Prostate gland (tissue), 2 donors: ENCODE data around the gene LPCAT3. TPM values are rescaled to one million over a fixed set of nuclear protein-coding genes. Genes with fewer than 3 reads are reported as not detected.

Source experiments
- DNase-seq: peaks from one replicate; pipeline ENCODE4 v3.0.0-alpha.2; 2019; ENCODE audit warnings: low spot score
- H3K27ac ChIP-seq, 2 donors: fragments of 200-600 bp; sonication (generic); 2 replicates each; pipeline ENCODE4 v1.5.1; 2017 to 2019
- H3K27me3 ChIP-seq: fragments of 200-600 bp; sonication (generic); replicated peaks from 2 replicates; pipeline ENCODE4 v1.5.1; 2019; ENCODE audit not compliant: insufficient read depth
- H3K36me3 ChIP-seq, 2 donors: fragments of 200-600 bp; sonication (generic); 1 replicate in 1 of 2; 2 replicates in 1 of 2; pipeline versions ENCODE4 v1.5.1 to v1.8.1; 2017 to 2019
- H3K4me1 ChIP-seq: fragments of 200-600 bp; sonication (generic); replicated peaks from 2 replicates; pipeline ENCODE4 v1.5.1; 2019
- H3K4me3 ChIP-seq, 2 donors: fragments of 200-600 bp; sonication (generic); 2 replicates each; pipeline ENCODE4 v1.5.1; 2017 to 2019
- H3K9me3 ChIP-seq: fragments of 200-600 bp; sonication (generic); 2 replicates; pipeline ENCODE4 v1.5.1; 2017
- POLR2A ChIP-seq: fragments of 450-650 bp; IDR thresholded peaks from one replicate; pipeline ENCODE4 v1.6.1; 2016; ENCODE audit warnings: antibody characterized with exemption, mild to moderate bottlenecking
- POLR2AphosphoS5 ChIP-seq: sonication (generic); formaldehyde crosslinking; IDR thresholded peaks from one replicate; pipeline ENCODE4 v1.6.1; 2017; ENCODE audit warnings: antibody characterized with exemption
- WGBS: methylation state at CpG from one replicate; pipeline ENCODE4 v1.1.5; 2018; 5-methylcytosine and 5-hydroxymethylcytosine counted together
- intact Hi-C: fragments of 100-400 bp; cut with DNase I; formaldehyde crosslinking; loops from one replicate; pipeline ENCODE4 v1.14.2; 2022
- total RNA-seq, 2 donors: library from RNA; depleted of rRNA; stranded (reverse); fragments of >200 nt; gene quantifications; one replicate each; pipeline ENCODE4 v1.1.0, GENCODE V29; 2016
- TF ChIP-seq, protein P1 (sequence below), 4 experiments: fragments of 200-600 bp in 2 of 4; fragments of 450-650 bp in 2 of 4; sonication (generic) in 2 of 4; IDR thresholded peaks; 1 replicate in 3 of 4; 2 replicates in 1 of 4; pipeline ENCODE4 v1.5.1; 2016 to 2019; ENCODE audit warnings: antibody characterized with exemption in 4 of 4, mild to moderate bottlenecking in 2 of 4, moderate library complexity in 2 of 4

The LPCAT3 gene
- total RNA-seq, 2 donors from 2014 or later = 59.9 to 86.9 TPM

DNA sequence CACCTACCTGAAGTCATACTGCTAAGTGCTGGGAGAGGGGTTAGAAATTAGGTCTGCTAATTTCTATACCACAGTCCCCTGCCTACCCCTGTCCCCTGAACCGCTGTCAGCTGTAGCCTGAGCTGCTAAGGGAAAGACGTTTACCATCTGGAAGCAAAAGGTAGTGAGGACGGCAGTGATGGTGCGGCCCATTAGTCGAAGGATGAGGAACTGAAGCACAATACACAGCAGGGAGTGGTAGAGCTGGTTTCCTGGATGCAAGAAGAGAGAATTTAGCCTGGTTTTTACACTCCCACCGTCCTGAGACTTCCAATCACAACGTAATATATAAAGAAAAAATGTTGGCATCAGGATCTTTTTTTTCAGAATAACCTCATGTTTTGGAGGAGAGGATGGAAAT is 35.7 kb downstream of the LPCAT3 start:
- Histone ChIP-seq H3K27me3 (no peaks in the 10 kb centered on the region), H3K36me3 (peaks cover 8 to 12% of the 10 kb centered on the region in 2 donors), H3K4me1 (peaks cover 6% of the 10 kb centered on the region), H3K9me3 (no peaks in the 10 kb centered on the region), H3K4me3 (no peak overlapping the region), H3K27ac (no peak overlapping the region)
- TF ChIP-seq POLR2A (no peak), POLR2AphosphoS5 (no peak)
- TF ChIP-seq, protein P1, sequence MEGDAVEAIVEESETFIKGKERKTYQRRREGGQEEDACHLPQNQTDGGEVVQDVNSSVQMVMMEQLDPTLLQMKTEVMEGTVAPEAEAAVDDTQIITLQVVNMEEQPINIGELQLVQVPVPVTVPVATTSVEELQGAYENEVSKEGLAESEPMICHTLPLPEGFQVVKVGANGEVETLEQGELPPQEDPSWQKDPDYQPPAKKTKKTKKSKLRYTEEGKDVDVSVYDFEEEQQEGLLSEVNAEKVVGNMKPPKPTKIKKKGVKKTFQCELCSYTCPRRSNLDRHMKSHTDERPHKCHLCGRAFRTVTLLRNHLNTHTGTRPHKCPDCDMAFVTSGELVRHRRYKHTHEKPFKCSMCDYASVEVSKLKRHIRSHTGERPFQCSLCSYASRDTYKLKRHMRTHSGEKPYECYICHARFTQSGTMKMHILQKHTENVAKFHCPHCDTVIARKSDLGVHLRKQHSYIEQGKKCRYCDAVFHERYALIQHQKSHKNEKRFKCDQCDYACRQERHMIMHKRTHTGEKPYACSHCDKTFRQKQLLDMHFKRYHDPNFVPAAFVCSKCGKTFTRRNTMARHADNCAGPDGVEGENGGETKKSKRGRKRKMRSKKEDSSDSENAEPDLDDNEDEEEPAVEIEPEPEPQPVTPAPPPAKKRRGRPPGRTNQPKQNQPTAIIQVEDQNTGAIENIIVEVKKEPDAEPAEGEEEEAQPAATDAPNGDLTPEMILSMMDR (IDR thresholded peaks at IDR 0.05) = no peak
- DNase-seq = no peak
- 86% methylated on average over 7 of the region's 7 CpGs for WGBS
- intact Hi-C loops = no loop called here

DNA sequence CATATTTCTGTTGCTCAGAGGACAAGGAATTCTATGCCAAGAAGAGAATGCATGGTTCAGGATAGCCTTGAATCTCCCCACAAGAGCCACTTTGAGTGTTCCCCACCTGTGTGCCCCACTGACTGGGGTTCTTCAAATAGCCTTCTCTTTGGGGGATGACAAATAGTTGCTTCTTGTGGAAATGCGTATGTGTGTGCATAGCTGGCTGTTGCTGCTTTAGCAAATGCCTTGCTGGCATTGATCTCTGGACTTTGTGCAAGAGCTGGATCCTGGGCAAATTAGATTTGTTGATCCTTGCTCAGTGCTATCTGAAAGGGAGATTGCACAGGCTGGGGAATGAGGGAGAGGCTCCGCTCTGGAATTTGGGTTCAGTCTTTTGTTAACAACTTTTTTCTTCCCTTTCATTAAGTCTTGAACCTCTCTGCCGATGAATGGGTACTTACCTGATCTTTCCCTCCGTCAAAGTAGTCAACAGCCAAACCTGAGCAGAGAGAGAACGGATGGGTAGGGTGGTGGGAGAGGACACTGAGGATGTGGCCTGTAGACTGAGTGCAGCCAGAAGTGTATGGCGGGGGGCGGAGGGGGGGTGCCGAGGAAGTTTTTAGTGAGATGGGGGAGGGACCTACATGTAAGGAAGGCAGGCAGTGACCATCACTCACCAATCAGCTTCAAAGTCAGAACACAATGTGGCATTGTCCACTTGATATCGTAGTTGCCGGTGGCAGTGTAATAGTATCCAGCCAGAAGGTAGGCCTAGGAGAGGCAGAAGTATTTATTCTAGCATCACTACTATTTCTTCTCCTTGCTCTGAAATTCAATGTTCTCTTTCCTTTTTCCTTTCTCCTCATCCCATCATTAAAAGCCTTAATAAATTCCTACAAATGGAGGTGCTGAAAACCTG is 36.9 kb downstream of the LPCAT3 start:
- Histone ChIP-seq H3K27me3 (no peaks in the 10 kb centered on the region), H3K9me3 (no peaks in the 10 kb centered on the region), H3K4me3 (no peak overlapping the region), H3K4me1 (no peaks in the 10 kb centered on the region), H3K27ac (no peak overlapping the region), H3K36me3 (peaks cover 8 to 12% of the 10 kb centered on the region in 2 donors)
- 89% methylated on average over 10 of the region's 10 CpGs for WGBS
- no peak for DNase-seq
- intact Hi-C loops = no loop called here
- TF ChIP-seq, protein P1 (IDR thresholded peaks at IDR 0.05) = no peak
- TF ChIP-seq POLR2AphosphoS5 (no peak), POLR2A (no peak)

DNA sequence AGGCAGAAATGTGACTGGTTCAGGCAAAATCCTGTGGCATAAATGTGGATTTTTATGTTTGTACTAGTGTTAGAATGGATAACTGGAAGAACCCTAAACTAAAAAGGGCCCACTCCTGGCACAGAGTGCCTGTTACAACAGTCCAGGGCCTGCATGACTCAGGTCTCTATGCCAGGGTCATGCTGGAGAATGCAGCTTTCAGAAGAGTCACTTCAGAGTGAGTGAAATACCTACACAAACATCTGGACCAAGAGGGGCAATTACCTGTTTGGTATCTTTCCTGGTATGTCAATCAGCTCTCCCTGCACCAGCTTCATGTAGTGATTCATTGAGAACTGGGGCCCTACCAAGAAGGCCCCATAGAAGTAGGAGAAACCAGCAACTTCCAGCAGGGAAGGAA is 37.5 kb downstream of the LPCAT3 start:
- Histone ChIP-seq H3K27me3 (no peaks in the 10 kb centered on the region), H3K4me1 (no peaks in the 10 kb centered on the region), H3K36me3 (peaks cover 10 to 14% of the 10 kb centered on the region in 2 donors), H3K9me3 (no peaks in the 10 kb centered on the region), H3K4me3 (no peak overlapping the region), H3K27ac (no peak overlapping the region)
- intact Hi-C loops = no loop called here
- no peak for DNase-seq
- TF ChIP-seq POLR2A = no peak

DNA sequence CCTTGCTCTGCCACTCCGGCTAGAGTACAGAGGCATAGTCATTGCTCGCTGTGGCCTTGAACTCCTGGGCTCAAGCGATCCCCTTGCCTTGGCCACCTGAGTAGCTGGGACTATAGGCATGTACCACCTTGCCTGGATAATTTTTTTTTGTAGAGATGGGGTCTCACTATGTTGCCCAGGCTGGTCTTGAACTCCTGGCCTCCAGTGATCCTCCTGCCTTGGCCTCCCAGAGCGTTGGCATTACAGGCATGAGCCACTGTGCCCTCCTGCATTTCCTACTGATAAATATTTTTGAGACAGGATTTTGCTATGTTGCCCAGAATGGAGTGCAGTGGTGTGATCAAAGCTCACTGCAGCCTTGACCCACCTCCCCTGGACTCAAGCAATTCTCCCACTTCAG is 38.2 kb downstream of the LPCAT3 start:
- H3K9me3 ChIP-seq = no peaks in the 10 kb centered on the region
- H3K4me1 ChIP-seq = no peaks in the 10 kb centered on the region
- H3K27me3 ChIP-seq = no peaks in the 10 kb centered on the region
- no peak for TF ChIP-seq POLR2AphosphoS5
- TF ChIP-seq POLR2A = no peak
- TF ChIP-seq, protein P1 (IDR thresholded peaks at IDR 0.05) = no peak
- WGBS = 96% methylated on average over 4 of the region's 4 CpGs
- H3K4me3 ChIP-seq = no peak overlapping the region
- intact Hi-C loops = no loop called here
- no peak for DNase-seq
- H3K27ac ChIP-seq = no peak overlapping the region
- H3K36me3 ChIP-seq = peaks cover 14 to 21% of the 10 kb centered on the region in 2 donors

DNA sequence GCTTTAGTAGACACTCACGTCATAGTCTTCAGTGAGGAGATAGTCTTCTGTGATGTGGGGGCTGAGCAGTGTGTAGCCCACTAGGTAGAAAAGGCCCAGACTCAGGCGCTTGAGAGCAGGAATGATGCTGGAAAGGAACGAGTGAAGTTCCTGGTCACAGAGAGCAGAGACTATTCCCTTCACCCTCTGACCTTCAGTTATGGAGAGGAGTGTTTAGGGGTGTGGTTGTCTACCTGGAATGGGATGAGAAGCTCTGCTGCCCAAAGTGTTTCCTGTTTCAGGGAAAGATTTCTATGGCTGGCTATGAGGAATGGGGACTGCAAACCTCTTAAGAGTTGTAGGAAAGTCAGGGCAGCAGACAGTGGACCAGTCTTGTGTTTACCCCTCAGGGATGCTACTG is 38.8 kb downstream of the LPCAT3 start:
- H3K36me3 ChIP-seq = peaks cover 14 to 26% of the 10 kb centered on the region in 2 donors
- no peak overlapping the region for H3K4me3 ChIP-seq
- H3K27ac ChIP-seq = peak overlapping the region; percentile 18 to 69
- intact Hi-C loops = no loop called here
- H3K9me3 ChIP-seq = no peaks in the 10 kb centered on the region
- no peaks in the 10 kb centered on the region for H3K27me3 ChIP-seq
- WGBS = 73% methylated on average over 3 of the region's 3 CpGs
- TF ChIP-seq, protein P1 (IDR thresholded peaks at IDR 0.05) = no peak
- TF ChIP-seq POLR2A (no peak), POLR2AphosphoS5 (no peak)
- no peak for DNase-seq
- no peaks in the 10 kb centered on the region for H3K4me1 ChIP-seq
